CD4-positive, alpha-beta T cell (primary cell): ENCODE results near the gene ZFPM1. TPM values are rescaled to one million over a fixed set of nuclear protein-coding genes. Genes with fewer than 3 reads are reported as not detected.

Experiments
- ATAC-seq: fragments of 200-7000 bp; cut with Tn5 transposase; one replicate; pipeline ENCODE4 v1.10.0; 2022; ENCODE audit warnings: mild to moderate bottlenecking; ENCODE audit not compliant: poor library complexity
- CTCF ChIA-PET: fragments of 350-600 bp; sonication (Branson Sonifier 250); formaldehyde crosslinking; loops from one replicate; lab custom pipeline; 2021; ENCODE audit warnings: antibody characterized with exemption, inconsistent platforms; lab: Charles Lee
- POLR2A ChIA-PET: fragments of 350-600 bp; sonication (Branson Sonifier 250); formaldehyde crosslinking; loops from one replicate; lab custom pipeline; 2021; ENCODE audit warnings: antibody characterized with exemption, inconsistent platforms; lab: Charles Lee
- DNase-seq, 14 experiments: peaks; one replicate each; pipeline ENCODE4 v3.0.0-alpha.2; 2013 to 2020; ENCODE audit warnings: mixed read lengths in 2 of 14
- H3K27ac ChIP-seq, 2 donors: one replicate each; pipeline versions ENCODE4 v1.5.1 to v1.7.0; 2013; ENCODE audit warnings: low read length in 2 of 2, low read depth in 1 of 2, mild to moderate bottlenecking in 1 of 2
- H3K27me3 ChIP-seq, 2 experiments: 1 replicate in 1 of 2; 2 replicates in 1 of 2; pipeline versions ENCODE4 v1.6.1 to v1.7.0; 2013; ENCODE audit warnings: low read length in 2 of 2, control low read depth in 1 of 2, mild to moderate bottlenecking in 1 of 2, moderate library complexity in 1 of 2; ENCODE audit not compliant: insufficient read depth in 2 of 2, control insufficient read depth in 1 of 2
- H3K36me3 ChIP-seq: one replicate; pipeline ENCODE4 v1.6.1; 2013; ENCODE audit warnings: low read length, control low read depth; ENCODE audit not compliant: insufficient read depth
- H3K4me1 ChIP-seq: one replicate; pipeline ENCODE4 v1.6.1; 2013; ENCODE audit warnings: low read length, control low read depth; ENCODE audit not compliant: insufficient read depth
- H3K4me3 ChIP-seq: one replicate; pipeline ENCODE4 v1.5.1; 2013; ENCODE audit warnings: mild to moderate bottlenecking, low read length, moderate library complexity
- H3K9me3 ChIP-seq, 2 experiments: 1 replicate in 1 of 2; 2 replicates in 1 of 2; pipeline versions ENCODE4 v1.6.1 to v1.7.0; 2013; ENCODE audit warnings: low read length in 2 of 2, mild to moderate bottlenecking in 2 of 2, control low read depth in 1 of 2, moderate library complexity in 1 of 2; ENCODE audit not compliant: control insufficient read depth in 1 of 2, insufficient read depth in 1 of 2
- H3K27ac Mint-ChIP-seq: one replicate; pipeline ENCODE4 v1.8.0; 2020; ENCODE audit warnings: mixed read lengths
- H3K27me3 Mint-ChIP-seq: one replicate; pipeline ENCODE4 v1.8.0; 2021; ENCODE audit warnings: mixed read lengths
- H3K36me3 Mint-ChIP-seq: one replicate; pipeline ENCODE4 v1.8.0; 2021; ENCODE audit warnings: low read depth, mixed read lengths
- H3K4me1 Mint-ChIP-seq: one replicate; pipeline ENCODE4 v1.8.0; 2021; ENCODE audit warnings: low read depth, mixed read lengths
- H3K4me3 Mint-ChIP-seq: one replicate; pipeline ENCODE4 v1.8.0; 2020; ENCODE audit warnings: mild to moderate bottlenecking, mixed read lengths
- H3K9me3 Mint-ChIP-seq: one replicate; pipeline ENCODE4 v1.8.0; 2020; ENCODE audit warnings: mixed read lengths
- CTCF ChIP-seq: fragments of 200-600 bp; IDR thresholded peaks from one replicate; pipeline ENCODE4 v1.8.0; 2022; ENCODE audit warnings: antibody characterized with exemption, mild to moderate bottlenecking
- intact Hi-C, 2 experiments: fragments of 100-400 bp; cut with DNase I in 1 of 2; cut with micrococcal nuclease in 1 of 2; formaldehyde crosslinking; loops; one replicate each; pipeline versions ENCODE4 v1.15.1 to v1.9.0; 2023 to 2025; cut with DNase I, micrococcal nuclease
- total RNA-seq, 174 experiments: library from RNA in 2 of 174; stranded (reverse) in 2 of 174; gene quantifications; one replicate each; pipeline ENCODE4 v1.2.3 and lab custom pipeline; 2021 to 2026

ZFPM1 gene
- total RNA-seq, 2 experiments from 2014 or later, result 22.8 to 24.2 TPM

GRCh38 chr16:88475037-88475436 is 22.0 kb downstream of the ZFPM1 start:
- H3K27me3 ChIP-seq, result no peaks in the 10 kb centered on the region
- no peak for TF ChIP-seq CTCF
- H3K27ac ChIP-seq, result no peak overlapping the region
- ChIA-PET POLR2A (interaction anchor here (0.7 kb wide), 1 partner anchor 21 kb away, joined by 3 read pairs; no protein-coding TSS in a partner anchor), CTCF (interaction anchor here (1.4 kb wide), 1 partner anchor 38 kb away, joined by 3 read pairs; no protein-coding TSS in a partner anchor)
- intact Hi-C loops, result no loop called here
- no peak overlapping the region for H3K4me3 ChIP-seq
- Mint-ChIP-seq H3K4me1 (peaks cover 60% of the 10 kb centered on the region), H3K9me3 (no peaks in the 10 kb centered on the region), H3K27ac (peak overlapping the region; percentile 83), H3K36me3 (peaks cover 7% of the 10 kb centered on the region), H3K27me3 (no peaks in the 10 kb centered on the region), H3K4me3 (no peak overlapping the region)
- peaks cover 64% of the 10 kb centered on the region for H3K4me1 ChIP-seq
- DNase-seq (no peak), ATAC-seq (no peak)
- H3K36me3 ChIP-seq, result peaks cover 2% of the 10 kb centered on the region
- no peaks in the 10 kb centered on the region for H3K9me3 ChIP-seq

- ChIA-PET POLR2A (no interaction called here), CTCF (no interaction called here)
- Histone ChIP-seq H3K27me3 (no peaks in the 10 kb centered on the region), H3K4me3 (no peak overlapping the region), H3K27ac (no peak overlapping the region), H3K4me1 (peaks cover 65% of the 10 kb centered on the region), H3K36me3 (peaks cover 2% of the 10 kb centered on the region), H3K9me3 (no peaks in the 10 kb centered on the region)
- DNase-seq (no peak), ATAC-seq (no peak)
- Mint-ChIP-seq H3K4me1 (peaks cover 54% of the 10 kb centered on the region), H3K27me3 (no peaks in the 10 kb centered on the region), H3K36me3 (peaks cover 7% of the 10 kb centered on the region), H3K27ac (peak overlapping the region; percentile 88), H3K4me3 (no peak overlapping the region), H3K9me3 (no peaks in the 10 kb centered on the region)
- no peak for TF ChIP-seq CTCF
- intact Hi-C loops, result no loop called here
Observed at GRCh38 chr16:88476203-88476602, 23.1 kb downstream of the ZFPM1 start.

GRCh38 chr16:88476817-88477397 is 23.8 kb downstream of the ZFPM1 start:
- Mint-ChIP-seq H3K4me1 (peaks cover 50% of the 10 kb centered on the region), H3K27me3 (no peaks in the 10 kb centered on the region), H3K36me3 (peaks cover 7% of the 10 kb centered on the region), H3K9me3 (no peaks in the 10 kb centered on the region), H3K4me3 (peak overlapping the region; percentile 60), H3K27ac (peak overlapping the region; percentile 88)
- Histone ChIP-seq H3K9me3 (no peaks in the 10 kb centered on the region), H3K4me1 (peaks cover 60% of the 10 kb centered on the region), H3K4me3 (no peak overlapping the region), H3K36me3 (peaks cover 2% of the 10 kb centered on the region), H3K27ac (no peak overlapping the region), H3K27me3 (no peaks in the 10 kb centered on the region)
- ChIA-PET CTCF (no interaction called here), POLR2A (no interaction called here)
- no peak for ATAC-seq
- no peak for DNase-seq
- TF ChIP-seq CTCF, result no peak
- intact Hi-C loops, result no loop called here
